ENCODE results near the gene SSU72. TPM values are rescaled to one million over a fixed set of nuclear protein-coding genes. Genes with fewer than 3 reads are reported as not detected.

The SSU72 gene
- total RNA-seq, 1 donor from 2014 or later: 94.1 TPM

DNA sequence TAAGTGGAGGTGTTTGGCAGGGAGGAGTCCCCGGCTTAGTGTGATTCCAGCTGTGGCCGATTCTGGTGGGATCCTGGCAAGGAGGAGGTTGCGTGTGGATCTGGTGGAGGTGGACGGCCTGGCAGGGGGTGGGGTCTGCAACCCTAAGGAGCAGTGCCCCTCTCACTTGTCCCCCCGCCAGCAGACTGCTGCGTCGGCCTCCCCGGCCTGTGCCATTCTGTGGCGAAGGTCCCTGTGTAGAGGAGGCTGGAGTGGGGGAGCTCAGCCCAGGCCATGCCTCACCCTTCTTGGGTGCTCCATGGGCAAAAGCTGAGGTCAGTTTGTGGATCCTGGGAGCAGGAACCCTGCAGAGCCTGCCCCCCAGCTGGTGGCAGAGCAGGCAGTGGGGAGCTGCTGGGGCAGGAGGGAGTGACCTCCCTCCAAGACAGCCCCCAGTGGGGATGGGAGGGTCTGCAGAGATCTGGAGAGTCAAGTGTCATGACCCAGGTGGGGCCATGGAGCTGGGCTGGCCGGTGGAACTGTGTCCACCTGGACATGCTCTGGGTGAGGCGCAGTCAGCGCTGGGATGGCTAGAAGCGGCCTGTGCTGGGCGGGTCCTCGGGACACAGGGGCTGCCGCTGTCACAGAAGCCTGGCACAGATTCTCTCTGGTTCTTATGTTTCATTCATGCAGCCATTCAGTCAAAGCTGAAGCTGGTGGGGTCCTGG, 45.9 kb upstream of the SSU72 start:
- Mint-ChIP-seq H3K4me1 (peaks cover 15% of the 10 kb centered on the region), H3K27ac (no peak overlapping the region), H3K27me3 (ENCODE audit: insufficient read depth, low read depth) (no peaks in the 10 kb centered on the region)

DNA sequence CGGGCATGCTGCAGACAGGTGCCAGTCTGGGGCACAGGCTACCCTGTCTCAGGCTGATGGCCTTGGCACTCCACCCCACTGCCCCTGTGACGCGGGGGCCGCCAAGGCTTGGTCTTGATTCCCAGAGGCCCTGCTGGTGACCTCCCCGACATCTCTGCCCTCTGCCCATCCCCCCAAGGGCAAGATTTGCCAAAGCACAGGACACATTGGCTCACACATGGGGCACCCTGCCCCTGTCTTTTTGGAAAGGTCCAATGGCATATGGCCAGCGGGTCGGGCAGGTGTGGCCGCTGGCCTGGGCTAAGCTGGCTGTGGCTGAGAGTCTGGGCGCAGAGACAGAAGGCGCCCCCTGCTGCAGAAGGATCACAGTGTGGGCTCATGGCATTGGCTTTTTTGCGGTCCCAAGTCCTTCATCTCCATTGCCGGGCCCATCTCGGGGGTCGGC, 45.3 kb upstream of the SSU72 start:
- no peaks in the 10 kb centered on the region for H3K36me3 ChIP-seq
- peaks cover 12% of the 10 kb centered on the region for H3K79me2 ChIP-seq (ENCODE audit: low read depth)
- TF ChIP-seq, protein P1, sequence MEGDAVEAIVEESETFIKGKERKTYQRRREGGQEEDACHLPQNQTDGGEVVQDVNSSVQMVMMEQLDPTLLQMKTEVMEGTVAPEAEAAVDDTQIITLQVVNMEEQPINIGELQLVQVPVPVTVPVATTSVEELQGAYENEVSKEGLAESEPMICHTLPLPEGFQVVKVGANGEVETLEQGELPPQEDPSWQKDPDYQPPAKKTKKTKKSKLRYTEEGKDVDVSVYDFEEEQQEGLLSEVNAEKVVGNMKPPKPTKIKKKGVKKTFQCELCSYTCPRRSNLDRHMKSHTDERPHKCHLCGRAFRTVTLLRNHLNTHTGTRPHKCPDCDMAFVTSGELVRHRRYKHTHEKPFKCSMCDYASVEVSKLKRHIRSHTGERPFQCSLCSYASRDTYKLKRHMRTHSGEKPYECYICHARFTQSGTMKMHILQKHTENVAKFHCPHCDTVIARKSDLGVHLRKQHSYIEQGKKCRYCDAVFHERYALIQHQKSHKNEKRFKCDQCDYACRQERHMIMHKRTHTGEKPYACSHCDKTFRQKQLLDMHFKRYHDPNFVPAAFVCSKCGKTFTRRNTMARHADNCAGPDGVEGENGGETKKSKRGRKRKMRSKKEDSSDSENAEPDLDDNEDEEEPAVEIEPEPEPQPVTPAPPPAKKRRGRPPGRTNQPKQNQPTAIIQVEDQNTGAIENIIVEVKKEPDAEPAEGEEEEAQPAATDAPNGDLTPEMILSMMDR (IDR thresholded peaks at IDR 0.05): peak; percentile 42
- no peak for TF ChIP-seq EZH2phosphoT487 (IDR thresholded peaks at IDR 0.05)
- H3K27ac Mint-ChIP-seq: no peak overlapping the region
- peak overlapping the region; percentile 50 for H3K4me3 Mint-ChIP-seq
- no peak overlapping the region for H2AFZ ChIP-seq (replicated peaks)
- H3K27me3 Mint-ChIP-seq (ENCODE audit: insufficient read depth, low read depth): no peaks in the 10 kb centered on the region
- no peak overlapping the region for H3K9ac ChIP-seq
- H3F3A ChIP-seq (ENCODE audit: low read depth): peaks cover 8% of the 10 kb centered on the region
- H3K27ac ChIP-seq: no peak overlapping the region
- peaks cover 3% of the 10 kb centered on the region for H3K36me3 Mint-ChIP-seq
- H3K4me2 ChIP-seq: no peak overlapping the region
- no peaks in the 10 kb centered on the region for H3K9me3 ChIP-seq (ENCODE audit: low read depth)
- DNase-seq (ENCODE audit: low spot score): no peak
- no peaks in the 10 kb centered on the region for H3K9me3 Mint-ChIP-seq
- no peak overlapping the region for H3K4me3 ChIP-seq
- H3K27me3 ChIP-seq: no peaks in the 10 kb centered on the region
- peaks cover 41% of the 10 kb centered on the region for H4K20me1 ChIP-seq (ENCODE audit: low read depth)
- H3K4me1 Mint-ChIP-seq: peaks cover 16% of the 10 kb centered on the region
- H3K4me1 ChIP-seq: peaks cover 5% of the 10 kb centered on the region

More for the DNA sequence above, 45.9 kb upstream of the SSU72 start:
- Histone ChIP-seq H3K79me2 (ENCODE audit: low read depth) (peaks cover 11% of the 10 kb centered on the region), H4K20me1 (ENCODE audit: low read depth) (peaks cover 40% of the 10 kb centered on the region), H3K4me1 (peaks cover 5% of the 10 kb centered on the region), H3K4me2 (no peak overlapping the region), H3K4me3 (no peak overlapping the region), H3K27ac (no peak overlapping the region), H3K36me3 (no peaks in the 10 kb centered on the region), H3K9me3 (ENCODE audit: low read depth) (no peaks in the 10 kb centered on the region), H3F3A (ENCODE audit: low read depth) (peaks cover 5% of the 10 kb centered on the region), H2AFZ (replicated peaks) (no peak overlapping the region), H3K27me3 (no peaks in the 10 kb centered on the region), H3K9ac (no peak overlapping the region)
- Mint-ChIP-seq H3K36me3 (peaks cover 3% of the 10 kb centered on the region), H3K4me3 (peak overlapping the region; percentile 50), H3K9me3 (no peaks in the 10 kb centered on the region)
- no peak for TF ChIP-seq EZH2 (IDR thresholded peaks at IDR 0.05)
- DNase-seq (ENCODE audit: low spot score): no peak

DNA sequence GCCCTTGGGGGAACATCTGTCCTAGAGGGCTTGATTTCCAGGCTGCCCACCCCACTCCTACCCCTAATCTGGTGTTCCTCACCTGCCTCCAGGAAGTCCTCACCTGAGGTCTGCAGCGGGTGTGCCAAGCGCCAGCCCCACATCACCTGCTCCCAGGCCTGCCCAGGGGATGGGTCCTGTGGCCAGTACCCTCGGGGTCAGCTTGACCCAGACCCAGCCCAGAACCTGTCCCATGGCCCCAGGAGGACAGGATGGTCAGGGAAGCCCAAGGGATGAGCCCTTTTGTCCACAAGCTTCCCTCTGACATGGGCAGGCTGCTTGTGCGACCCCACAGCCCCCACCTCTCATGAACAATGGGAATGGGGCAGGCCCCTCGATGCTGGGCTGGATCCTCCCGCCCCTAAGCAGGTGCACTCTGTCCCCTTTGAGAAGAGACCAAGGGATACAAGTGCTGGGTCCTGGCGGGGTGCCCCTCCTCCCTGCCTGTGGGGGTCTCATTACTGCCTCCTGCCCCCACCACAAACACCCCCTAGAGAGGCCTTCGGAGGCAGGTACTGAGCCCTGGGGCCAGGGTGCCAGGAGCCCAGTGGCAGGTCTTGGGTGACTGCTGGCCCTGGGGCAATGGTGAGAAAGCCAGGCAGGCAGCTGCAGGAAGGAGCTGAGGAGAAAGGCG, 43.9 kb upstream of the SSU72 start:
- H3K9me3 ChIP-seq (ENCODE audit: low read depth): no peaks in the 10 kb centered on the region
- H3K4me3 ChIP-seq: no peak overlapping the region
- TF ChIP-seq EZH2phosphoT487 (IDR thresholded peaks at IDR 0.05): no peak
- TF ChIP-seq, protein P1 (IDR thresholded peaks at IDR 0.05): no peak
- no peak for TF ChIP-seq EZH2 (IDR thresholded peaks at IDR 0.05)
- H3K27me3 ChIP-seq: no peaks in the 10 kb centered on the region
- Mint-ChIP-seq H3K27ac (no peak overlapping the region), H3K4me3 (no peak overlapping the region), H3K9me3 (no peaks in the 10 kb centered on the region), H3K36me3 (peaks cover 6% of the 10 kb centered on the region), H3K4me1 (peaks cover 30% of the 10 kb centered on the region), H3K27me3 (ENCODE audit: insufficient read depth, low read depth) (no peaks in the 10 kb centered on the region)
- DNase-seq (ENCODE audit: low spot score): no peak
- H3K27ac ChIP-seq: no peak overlapping the region
- H3K4me1 ChIP-seq: peaks cover 11% of the 10 kb centered on the region
- peaks cover 26% of the 10 kb centered on the region for H3K79me2 ChIP-seq (ENCODE audit: low read depth)
- peaks cover 14% of the 10 kb centered on the region for H3F3A ChIP-seq (ENCODE audit: low read depth)
- no peak overlapping the region for H3K9ac ChIP-seq
- peaks cover 55% of the 10 kb centered on the region for H4K20me1 ChIP-seq (ENCODE audit: low read depth)
- H3K4me2 ChIP-seq: no peak overlapping the region
- H3K36me3 ChIP-seq: no peaks in the 10 kb centered on the region
- H2AFZ ChIP-seq (replicated peaks): no peak overlapping the region

- no peak overlapping the region for H2AFZ ChIP-seq (replicated peaks)
- Mint-ChIP-seq H3K36me3 (peaks cover 6% of the 10 kb centered on the region), H3K4me1 (peaks cover 31% of the 10 kb centered on the region), H3K27ac (no peak overlapping the region), H3K27me3 (ENCODE audit: insufficient read depth, low read depth) (no peaks in the 10 kb centered on the region), H3K4me3 (peak overlapping the region; percentile 87), H3K9me3 (no peaks in the 10 kb centered on the region)
- peaks cover 14% of the 10 kb centered on the region for H3F3A ChIP-seq (ENCODE audit: low read depth)
- peaks cover 30% of the 10 kb centered on the region for H3K79me2 ChIP-seq (ENCODE audit: low read depth)
- no peak for DNase-seq (ENCODE audit: low spot score)
- H3K4me1 ChIP-seq: peaks cover 11% of the 10 kb centered on the region
- H3K9me3 ChIP-seq (ENCODE audit: low read depth): no peaks in the 10 kb centered on the region
- H3K4me2 ChIP-seq: no peak overlapping the region
- TF ChIP-seq EZH2phosphoT487 (IDR thresholded peaks at IDR 0.05): no peak
- TF ChIP-seq, protein P1 (IDR thresholded peaks at IDR 0.05): no peak
- TF ChIP-seq EZH2 (IDR thresholded peaks at IDR 0.05): no peak
- H3K27ac ChIP-seq: no peak overlapping the region
- no peaks in the 10 kb centered on the region for H3K27me3 ChIP-seq
- no peak overlapping the region for H3K4me3 ChIP-seq
- H3K36me3 ChIP-seq: no peaks in the 10 kb centered on the region
- H4K20me1 ChIP-seq (ENCODE audit: low read depth): peaks cover 59% of the 10 kb centered on the region
- H3K9ac ChIP-seq: no peak overlapping the region
Measured at GRCh38 chr1:1617925-1618324, 43.3 kb upstream of the SSU72 start.

Data from neural progenitor cell (in vitro differentiated cells).